Testis (tissue), 2 donors: ENCODE data around the gene RHO.

ENCODE experiments used
- POLR2A ChIP-seq: fragments of 450-650 bp; IDR thresholded peaks from one replicate; pipeline ENCODE4 v1.6.1; 2017; ENCODE audit warnings: antibody characterized with exemption, mild to moderate bottlenecking, moderate library complexity
- TF ChIP-seq, protein P1 (sequence below), 3 experiments: fragments of 450-650 bp in 2 of 3; fragments of 200-600 bp in 1 of 3; sonication (generic) in 1 of 3; IDR thresholded peaks; one replicate each; pipeline ENCODE4 v1.5.1; 2016 to 2019; ENCODE audit warnings: antibody characterized with exemption in 3 of 3, mild to moderate bottlenecking in 2 of 3, moderate library complexity in 1 of 3

DNA sequence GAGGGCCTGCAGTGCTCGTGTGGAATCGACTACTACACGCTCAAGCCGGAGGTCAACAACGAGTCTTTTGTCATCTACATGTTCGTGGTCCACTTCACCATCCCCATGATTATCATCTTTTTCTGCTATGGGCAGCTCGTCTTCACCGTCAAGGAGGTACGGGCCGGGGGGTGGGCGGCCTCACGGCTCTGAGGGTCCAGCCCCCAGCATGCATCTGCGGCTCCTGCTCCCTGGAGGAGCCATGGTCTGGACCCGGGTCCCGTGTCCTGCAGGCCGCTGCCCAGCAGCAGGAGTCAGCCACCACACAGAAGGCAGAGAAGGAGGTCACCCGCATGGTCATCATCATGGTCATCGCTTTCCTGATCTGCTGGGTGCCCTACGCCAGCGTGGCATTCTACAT, 3.8 kb downstream of the RHO start:
- TF ChIP-seq, protein P1, sequence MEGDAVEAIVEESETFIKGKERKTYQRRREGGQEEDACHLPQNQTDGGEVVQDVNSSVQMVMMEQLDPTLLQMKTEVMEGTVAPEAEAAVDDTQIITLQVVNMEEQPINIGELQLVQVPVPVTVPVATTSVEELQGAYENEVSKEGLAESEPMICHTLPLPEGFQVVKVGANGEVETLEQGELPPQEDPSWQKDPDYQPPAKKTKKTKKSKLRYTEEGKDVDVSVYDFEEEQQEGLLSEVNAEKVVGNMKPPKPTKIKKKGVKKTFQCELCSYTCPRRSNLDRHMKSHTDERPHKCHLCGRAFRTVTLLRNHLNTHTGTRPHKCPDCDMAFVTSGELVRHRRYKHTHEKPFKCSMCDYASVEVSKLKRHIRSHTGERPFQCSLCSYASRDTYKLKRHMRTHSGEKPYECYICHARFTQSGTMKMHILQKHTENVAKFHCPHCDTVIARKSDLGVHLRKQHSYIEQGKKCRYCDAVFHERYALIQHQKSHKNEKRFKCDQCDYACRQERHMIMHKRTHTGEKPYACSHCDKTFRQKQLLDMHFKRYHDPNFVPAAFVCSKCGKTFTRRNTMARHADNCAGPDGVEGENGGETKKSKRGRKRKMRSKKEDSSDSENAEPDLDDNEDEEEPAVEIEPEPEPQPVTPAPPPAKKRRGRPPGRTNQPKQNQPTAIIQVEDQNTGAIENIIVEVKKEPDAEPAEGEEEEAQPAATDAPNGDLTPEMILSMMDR (IDR thresholded peaks at IDR 0.05) = no peak
- TF ChIP-seq POLR2A = no peak
